DMS53 treated with DMSO at 0.1 percent for 48 hours (cell line): ENCODE data around the gene TFCP2L1.
A peak's percentile ranks its signal among the peaks of the same experiment; 100 is the strongest.

ENCODE experiments used
- DNase-seq: peaks from one replicate; lab custom pipeline; 2025; ENCODE audit not compliant: unreplicated experiment; lab: John Stamatoyannopoulos, UW

Gene TFCP2L1

GRCh38 chr2:121200011-121200347 lies 85.0 kb downstream of the TFCP2L1 start:
- DNase-seq: no peak

GRCh38 chr2:121199281-121200010 lies 85.6 kb downstream of the TFCP2L1 start:
- DNase-seq: no peak

GRCh38 chr2:121197369-121198091 lies 87.5 kb downstream of the TFCP2L1 start:
- DNase-seq: peak; percentile 39

GRCh38 chr2:121196849-121197155 lies 88.2 kb downstream of the TFCP2L1 start:
- DNase-seq: no peak

DNA sequence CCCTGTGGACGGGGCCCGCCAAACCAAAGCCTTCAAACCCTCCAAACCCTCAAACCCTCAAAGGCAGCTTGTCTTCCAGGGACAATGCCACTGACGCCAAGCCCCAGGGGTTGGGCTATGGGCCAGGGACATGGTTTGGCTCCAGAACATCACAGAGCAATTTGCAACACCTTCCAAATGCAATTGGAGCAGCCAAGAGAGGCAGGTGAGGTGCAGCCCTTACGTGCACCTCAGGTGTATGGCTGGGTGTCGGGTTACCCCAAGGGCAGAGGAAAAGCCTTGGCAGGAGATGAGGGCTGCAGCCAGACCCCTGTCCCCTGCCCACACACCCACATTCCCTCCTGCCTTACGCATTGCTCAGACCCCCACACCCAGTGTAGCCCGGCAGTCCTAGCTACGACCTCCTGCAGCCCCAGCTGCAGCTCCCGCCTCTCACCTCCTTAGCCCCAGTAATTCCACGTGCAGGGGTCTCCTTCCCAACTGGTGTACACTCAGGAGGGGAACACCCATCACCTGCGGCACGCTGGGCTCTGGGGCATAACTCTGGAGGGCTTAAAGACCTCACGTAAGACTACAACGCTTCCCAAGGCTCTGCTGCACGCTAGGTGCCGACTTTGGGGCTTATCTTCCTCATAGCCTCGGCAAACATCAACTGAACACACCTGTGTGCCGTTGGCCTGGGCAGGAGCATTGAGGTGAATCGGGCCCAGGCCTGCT lies 88.7 kb downstream of the TFCP2L1 start:
- no peak for DNase-seq

DNA sequence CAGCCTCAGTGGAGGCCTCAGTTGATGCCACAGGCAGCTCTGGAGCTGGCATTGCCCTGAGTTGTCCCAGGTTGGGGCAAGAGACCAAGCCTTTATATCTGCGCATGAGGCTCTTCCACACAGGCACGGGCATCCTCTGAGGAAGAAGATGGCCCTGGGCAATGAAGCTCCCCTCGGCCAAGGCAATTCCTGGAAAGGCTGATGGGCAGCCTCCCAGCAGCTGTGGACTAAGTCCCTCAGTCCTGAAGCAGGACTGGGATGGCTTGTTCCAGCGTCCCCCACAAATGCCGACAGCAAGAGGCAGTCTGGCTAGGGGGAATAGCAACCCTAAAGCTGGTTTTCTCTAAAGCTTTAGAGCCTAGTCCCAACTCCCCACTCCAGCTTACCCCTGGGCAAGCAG lies 90.0 kb downstream of the TFCP2L1 start:
- no peak for DNase-seq

DNA sequence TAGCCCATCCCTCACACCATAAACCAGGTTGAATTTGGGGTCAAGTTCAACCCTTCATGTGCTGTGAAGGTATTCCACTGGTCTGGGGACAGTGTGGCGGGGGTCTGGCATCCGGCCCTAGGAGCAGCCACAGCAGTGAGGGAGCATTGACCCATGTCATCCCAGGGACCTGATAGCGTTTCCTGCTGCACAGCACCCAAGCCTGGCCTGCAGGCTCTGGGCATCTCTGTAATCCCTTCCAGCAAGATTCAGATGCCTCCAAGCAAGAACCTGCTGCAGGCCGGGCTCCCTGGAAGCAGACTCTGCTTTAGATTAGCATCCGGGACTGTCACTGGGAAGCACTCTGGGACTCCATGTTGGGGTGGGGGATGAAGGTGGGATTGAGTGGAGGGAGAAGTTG lies 90.4 kb downstream of the TFCP2L1 start:
- no peak for DNase-seq

DNA sequence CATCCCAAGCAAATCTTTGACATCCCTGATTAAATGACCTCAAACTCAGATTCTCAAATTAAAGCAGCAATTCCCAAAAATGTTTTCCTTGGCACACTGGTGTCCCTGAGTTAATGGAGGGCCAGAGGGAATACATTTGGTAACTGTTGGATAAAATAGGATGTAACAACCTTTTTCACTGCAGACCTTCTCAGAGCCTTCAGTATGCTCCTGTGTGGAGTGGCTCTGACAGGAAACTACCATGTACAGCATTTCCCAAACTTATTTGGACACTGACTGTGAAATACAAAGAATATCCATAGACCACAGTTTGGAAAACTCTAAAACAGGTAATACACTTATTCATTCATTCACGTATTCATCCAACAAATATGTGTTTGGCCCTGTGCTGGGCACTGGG lies 91.8 kb downstream of the TFCP2L1 start:
- no peak for DNase-seq

DNA sequence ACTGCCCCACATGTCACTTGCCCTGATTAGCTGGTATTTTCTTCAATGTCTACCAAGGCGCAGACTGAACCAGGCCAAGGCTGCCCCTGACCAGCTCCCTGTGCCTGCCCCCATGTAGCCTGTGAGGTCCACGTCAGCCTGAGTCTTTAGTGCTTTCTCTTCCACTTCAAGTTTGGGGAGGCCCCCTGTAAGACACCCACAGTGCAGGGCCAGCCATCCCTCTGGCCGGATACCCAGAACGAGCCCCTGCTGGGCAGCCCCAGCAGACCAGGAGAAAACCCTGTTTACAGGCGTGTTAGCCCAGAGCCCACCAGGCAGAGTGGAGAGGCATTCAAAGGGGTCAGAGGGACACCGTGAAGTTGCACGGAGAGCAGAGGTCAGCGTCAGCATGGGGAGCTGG lies 92.4 kb downstream of the TFCP2L1 start:
- no peak for DNase-seq

- DNase-seq: no peak
Measured at GRCh38 chr2:121191191-121192170, 93.5 kb downstream of the TFCP2L1 start.

DNA sequence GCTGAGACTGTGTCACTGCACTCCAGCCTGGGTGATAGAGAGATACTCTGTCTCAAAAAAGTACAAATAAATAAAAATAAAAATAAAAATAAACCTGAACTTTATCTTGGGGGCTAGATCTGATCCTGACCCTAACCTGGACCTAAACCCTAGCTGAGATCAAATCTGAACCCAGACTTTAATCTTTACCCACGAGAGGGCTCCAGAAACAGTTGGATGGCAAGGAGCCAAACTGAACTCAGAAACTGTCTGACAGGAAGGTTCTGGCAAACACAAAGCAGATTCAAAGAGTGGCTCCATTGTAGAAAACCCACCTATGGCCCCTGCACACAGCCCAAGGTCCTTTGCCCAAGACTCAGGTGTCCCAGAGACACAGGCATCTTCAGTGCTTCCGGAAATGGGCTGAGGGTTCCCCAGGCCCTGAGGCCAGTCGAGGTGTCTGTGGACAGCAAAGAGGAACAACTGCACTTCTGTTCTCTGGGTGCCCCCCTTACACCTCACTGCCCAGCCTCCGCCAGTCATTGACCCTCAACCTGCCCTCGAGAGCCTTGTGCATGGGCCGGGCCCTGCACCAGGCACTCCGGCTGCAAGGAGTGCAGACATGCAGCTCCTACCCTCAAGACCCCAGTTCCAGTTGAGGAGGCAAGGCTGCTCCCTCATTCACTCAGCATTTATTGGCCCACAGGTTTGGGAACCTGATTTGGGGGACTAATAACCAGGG lies 95.2 kb downstream of the TFCP2L1 start:
- DNase-seq: no peak

GRCh38 chr2:121189011-121189410 lies 96.0 kb downstream of the TFCP2L1 start:
- no peak for DNase-seq

DNA sequence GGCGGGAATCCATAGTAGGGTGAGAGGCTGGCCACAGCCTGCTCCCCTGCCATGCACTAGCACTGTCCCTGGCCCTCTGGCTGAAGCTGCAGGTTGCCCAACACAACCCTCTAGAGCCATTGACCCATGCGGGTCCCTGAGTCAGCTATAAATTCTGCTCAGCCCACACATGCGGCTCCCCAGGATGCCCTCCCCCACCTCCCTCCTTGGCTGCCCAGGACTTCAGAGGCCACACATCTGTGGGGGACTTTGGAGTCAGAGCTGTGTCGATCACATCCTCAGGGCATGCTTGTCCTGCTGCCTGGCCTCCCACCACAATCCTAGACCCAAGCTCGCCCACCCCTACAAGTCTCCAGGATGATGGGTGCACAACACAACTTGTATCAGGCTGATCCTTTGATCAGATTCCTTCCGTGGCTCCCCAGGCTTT lies 97.0 kb downstream of the TFCP2L1 start:
- no peak for DNase-seq

DNA sequence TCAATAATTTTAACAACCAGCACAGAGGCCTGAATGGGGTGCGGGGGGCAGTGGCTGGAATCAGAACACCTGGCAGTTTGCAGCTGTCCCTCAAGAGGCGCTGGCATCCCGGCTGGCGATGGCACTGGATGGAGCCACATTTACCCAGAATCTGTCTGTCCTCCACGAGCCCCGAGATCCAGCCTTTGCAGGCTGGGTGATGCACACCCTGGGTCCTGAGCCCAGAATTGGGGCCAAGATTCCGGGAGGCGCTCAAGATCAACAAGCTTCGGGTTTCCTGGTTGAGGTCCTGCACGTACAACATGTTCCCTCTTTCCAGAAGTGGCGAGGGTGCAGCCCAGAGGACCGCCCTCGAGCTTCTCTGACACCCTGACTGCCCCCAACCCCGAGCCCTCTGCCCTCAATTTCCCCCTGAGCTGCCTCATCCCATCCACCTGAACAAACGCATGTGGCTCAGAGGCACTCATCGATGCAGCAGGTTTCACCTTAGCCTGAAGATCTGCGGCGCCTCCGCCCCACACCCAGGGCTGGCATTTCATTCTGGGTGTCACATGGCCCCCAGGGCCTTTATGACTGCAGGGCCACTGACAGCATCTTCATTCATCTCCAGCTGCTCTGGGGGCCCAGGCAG lies 97.5 kb downstream of the TFCP2L1 start:
- no peak for DNase-seq

- peak; percentile 81 for DNase-seq
Measured at GRCh38 chr2:121186261-121186660, 98.7 kb downstream of the TFCP2L1 start.

DNA sequence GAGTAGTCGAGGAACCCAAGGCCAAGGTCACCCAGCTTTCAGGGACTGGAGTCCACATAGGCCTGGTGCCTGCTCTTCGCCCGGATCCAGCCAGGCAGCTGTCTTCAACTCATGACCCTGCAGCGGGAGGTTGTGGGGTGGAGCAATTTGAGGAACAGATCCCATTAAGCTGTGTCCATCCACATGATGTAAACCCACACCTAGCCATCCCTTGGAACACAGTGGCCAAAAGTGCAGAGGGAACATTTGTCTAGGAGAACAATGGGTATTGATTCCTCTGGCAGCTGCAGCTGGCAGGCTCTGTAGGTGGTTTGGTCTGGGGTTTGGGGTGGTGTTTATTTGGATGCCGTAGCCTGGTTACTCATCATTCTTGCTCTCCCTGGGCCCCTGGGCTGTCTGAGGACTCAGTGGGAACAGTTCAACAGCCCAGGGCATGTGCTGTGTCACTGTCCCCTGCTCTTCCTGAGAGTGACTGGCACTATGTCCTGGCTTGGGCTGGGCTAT lies 99.4 kb downstream of the TFCP2L1 start:
- peak; percentile 88 for DNase-seq

GRCh38 chr2:121185111-121185510 lies 99.9 kb downstream of the TFCP2L1 start:
- no peak for DNase-seq

DNA sequence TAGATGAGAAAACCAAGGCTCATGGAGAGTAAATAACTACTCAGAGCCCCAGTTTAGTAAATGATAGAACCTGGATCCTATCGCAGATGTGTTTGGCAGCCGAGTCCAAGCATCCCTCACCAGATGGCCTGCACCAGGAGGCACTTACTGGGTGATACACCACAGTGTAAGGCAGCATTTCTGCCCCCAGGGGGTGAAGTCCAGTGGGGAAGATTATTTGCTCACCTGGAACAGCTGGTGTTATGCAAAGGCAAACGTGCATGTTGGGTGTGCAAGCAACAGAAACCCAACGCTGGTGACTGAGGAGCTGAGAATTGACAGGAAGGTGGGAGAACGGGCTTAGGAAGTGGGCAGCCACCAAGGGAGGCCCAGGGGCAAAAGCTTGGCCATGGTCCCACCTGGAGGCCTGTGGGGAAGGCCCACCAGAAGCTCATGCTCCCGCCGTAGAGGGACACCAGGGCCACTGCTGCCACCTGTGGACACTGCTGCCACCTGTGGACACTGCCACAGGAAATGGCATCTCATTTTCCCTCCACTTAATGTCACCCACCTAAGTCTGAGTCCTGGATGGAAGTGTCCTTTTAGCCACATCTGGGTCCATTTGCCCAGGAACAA lies 100.6 kb downstream of the TFCP2L1 start:
- peak; percentile 78 for DNase-seq

DNA sequence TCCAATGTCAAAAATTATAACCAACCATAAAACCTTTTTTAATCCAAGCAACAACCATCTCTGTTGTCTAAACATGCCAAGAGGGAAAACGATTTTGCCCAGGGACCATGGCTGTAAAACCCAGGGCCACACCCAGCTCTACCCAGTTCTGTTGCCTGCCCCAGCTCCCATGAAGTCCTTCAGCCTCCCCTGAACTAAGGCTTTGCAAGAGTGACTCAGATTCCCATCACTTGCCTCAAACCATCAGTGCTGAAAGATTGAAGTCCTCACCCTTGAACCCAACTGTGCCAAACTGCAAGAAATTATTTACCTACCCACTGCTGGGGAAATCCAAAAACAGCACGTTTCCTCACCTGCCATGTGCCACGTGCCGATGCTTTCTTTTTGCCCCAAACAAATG lies 102.5 kb downstream of the TFCP2L1 start:
- DNase-seq: no peak
